GM19372 (cell line): Measurements from ENCODE around the gene LRRC71.
"Not testable (repeated sequence)": the region's sequence is repeated elsewhere in the genome, so short reads cannot be mapped to it uniquely, and the experiment has no call there.

Experiments
- ATAC-seq: cut with Tn5 transposase; IDR thresholded peaks from one replicate; pipeline ENCODE4 v1.9.1; 2021; ENCODE audit warnings: mild to moderate bottlenecking, low read depth, moderate library complexity; ENCODE audit not compliant: unreplicated experiment

LRRC71 gene

DNA sequence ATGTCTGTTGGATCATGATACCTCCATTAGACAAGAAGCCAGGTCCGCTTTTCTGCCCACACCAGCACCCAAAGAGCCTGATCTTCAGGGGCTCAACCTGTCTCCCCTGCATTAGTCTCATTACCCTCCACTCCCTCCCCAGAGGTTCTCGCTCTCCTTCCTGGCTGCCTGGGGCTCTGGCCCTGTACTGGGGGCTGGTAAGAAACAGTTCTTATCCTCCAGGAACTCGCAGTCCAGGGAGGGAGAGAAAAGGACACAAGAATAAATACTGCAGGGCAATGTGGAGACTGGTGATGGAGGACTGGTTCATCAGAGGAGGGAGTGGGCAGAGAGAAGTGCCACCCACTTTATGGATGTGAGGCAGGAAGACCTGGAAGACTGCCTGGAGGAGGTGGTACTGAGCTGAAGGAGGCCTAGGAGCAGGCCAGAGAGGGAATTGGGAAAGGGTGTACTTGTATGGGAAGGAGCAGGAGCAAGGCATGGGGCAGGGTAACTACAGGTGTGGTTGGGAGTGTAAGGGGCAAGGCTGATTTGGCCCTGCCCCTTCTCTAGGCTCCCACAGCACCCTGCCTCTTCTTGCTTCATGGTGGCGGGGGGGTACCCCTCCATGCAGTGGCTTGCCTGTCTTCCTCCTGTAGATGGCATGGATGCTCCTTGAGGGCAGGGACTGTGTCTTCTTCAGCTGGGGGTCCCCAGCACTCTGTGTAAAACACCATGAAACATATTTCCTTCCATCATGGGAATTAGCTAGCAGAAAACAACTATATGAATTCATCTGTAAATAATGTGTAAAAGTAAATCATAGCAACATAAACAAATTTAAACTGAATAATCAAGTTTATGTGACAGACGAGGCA, 5.0 kb downstream of the LRRC71 start:
- ATAC-seq, result no peak

DNA sequence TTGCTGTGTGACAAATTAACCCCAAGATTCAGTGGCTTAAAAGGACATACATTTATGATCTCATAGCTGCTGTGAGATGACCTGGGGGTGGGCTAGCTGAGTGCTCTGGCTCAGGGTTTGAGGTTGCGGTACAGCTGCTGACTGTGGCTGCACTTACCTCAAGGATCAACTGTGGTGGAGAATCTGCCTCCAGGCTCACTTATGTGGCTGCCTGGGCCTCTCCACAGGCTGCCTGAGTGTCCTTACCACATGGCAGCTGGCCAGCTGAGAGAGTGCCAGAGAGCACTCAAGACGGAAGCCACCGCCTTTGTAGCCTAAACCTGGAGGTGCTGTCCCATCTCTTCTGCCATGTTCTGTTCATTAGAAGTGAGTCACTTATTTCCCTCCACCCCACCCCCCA, 5.7 kb downstream of the LRRC71 start:
- ATAC-seq, result no peak

DNA sequence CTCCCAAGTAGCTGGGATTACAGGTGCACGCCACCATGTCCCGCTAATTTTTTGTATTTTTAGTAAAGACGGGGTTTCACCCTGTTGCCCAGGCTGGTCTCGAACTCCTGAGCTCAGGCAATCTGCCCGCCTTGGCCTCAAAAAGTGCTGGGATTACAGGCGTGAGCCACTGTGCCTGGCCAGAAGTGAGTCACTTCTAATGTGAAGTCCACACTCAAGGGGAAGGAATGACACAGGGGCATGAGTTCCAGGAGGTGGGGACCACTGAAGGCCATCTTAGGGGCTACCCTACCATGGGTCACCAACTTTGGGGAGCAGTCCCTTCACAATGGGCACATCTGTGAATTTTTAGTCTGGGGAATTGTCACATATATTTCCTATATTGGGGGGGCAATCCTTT, 6.3 kb downstream of the LRRC71 start:
- not testable (repeated sequence) for ATAC-seq

DNA sequence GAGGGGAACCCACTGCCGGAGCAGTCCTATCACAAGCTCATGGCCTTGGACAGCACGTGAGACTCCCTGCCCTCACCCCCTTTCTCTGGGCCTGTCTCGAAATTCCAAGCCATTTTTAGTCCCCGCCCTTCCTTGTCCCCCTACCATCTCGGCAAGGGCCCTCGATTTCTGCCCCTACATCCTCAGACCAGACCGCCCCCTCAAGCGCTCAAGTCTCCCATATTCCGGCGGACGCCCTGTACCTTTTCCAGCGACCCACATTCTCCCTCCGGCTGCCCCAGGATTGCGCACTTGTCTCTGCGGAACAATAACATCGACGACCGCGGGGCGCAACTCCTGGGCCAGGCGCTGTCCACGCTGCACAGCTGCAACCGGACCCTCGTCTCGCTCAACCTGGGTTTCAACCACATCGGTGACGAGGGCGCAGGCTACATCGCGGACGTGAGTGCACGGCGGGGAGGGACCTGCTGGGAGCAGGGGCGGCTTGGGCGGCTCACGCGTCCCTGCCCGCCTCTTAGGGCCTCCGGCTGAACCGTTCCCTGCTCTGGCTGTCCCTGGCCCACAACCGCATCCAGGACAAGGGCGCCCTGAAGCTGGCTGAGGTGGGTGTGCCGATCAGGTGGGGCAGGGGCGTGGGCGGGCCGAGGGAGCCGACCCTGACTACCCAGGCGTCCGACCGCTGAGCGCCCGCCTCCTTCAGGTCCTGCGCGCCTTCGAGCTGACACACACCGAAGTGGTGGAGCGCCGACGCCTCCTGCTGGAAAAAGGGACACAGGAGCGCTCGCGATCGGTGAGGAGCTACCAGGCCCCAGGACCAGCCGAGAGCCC, 7.0 kb downstream of the LRRC71 start:
- no peak for ATAC-seq

DNA sequence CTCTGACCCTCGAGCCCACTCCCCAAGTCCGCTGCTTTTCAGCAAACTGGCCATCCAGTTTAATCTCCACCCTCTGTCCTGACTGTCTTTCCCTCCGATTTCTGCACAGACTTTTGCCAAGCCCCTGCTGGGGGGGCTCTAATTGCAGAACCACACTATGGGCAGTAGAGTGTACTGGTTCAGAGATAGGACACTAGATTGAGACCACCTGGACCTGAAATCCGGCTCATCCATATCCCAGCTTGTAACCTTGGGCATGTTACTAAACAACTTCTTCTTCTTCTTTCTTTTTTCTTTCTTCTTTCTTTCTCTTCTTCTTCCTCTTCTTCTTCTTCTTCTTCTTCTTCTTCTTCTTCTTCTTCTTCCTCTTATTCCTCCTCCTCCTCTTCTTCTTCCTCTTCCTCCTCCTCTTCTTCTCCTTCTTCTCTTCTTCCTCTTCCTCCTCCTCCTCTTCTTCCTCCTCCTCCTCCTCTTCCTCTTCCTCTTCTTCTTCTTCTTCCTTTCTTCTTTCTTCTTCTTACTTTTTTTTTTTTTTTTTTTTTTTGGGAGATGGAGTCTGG, 7.7 kb downstream of the LRRC71 start:
- ATAC-seq, result no peak

DNA sequence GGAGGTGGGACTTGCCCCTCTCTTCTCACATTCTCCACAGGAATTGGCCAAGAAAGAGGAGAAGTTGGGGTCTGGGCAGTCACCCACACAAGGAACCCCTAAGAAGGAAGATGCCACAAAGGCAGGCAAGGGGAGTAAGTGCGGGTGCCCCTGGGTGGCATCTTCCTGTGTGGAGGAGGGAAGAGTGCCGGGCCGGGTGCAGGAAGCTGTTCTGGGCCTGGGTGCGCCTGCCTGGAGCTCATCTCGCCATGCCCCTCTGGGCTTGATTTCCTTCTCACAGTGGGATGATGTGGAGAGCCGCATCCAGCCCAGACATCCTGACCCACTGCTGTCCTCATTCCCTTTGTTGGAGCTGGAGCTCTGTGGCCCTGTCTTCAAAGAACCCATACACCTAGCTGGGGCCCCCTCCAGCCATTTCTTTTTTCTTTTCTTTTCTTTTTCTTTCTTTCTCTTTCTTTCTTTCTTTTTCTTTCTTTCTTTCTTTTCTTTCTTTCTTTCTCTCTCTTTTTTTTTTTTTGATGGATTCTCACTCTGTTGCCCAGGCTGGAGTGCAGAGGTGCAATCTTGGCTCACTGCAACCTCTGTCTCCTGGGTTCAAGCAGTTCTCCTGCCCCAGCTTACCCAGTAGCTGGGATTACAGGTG, 9.3 kb downstream of the LRRC71 start:
- ATAC-seq, result no peak

DNA sequence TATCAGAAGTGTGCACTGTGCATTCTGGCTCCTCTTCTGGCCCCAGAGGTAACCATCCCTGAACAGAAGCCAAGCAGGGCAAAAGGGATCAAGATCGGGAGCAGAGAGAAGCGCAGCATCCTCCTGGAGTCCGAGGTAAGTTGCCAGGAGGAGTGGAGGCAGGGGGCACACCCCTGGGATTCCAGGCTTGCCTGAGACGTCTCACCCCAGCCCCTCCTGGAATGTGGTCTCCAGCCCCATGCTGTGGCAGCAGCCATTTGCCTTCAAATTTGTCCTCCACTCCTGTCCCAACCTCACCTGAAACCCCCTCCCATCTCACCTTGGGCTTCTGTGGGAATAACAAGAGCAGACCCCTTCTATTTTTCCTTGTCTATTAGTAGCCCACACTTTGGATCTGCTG, 10.1 kb downstream of the LRRC71 start:
- ATAC-seq, result no peak

DNA sequence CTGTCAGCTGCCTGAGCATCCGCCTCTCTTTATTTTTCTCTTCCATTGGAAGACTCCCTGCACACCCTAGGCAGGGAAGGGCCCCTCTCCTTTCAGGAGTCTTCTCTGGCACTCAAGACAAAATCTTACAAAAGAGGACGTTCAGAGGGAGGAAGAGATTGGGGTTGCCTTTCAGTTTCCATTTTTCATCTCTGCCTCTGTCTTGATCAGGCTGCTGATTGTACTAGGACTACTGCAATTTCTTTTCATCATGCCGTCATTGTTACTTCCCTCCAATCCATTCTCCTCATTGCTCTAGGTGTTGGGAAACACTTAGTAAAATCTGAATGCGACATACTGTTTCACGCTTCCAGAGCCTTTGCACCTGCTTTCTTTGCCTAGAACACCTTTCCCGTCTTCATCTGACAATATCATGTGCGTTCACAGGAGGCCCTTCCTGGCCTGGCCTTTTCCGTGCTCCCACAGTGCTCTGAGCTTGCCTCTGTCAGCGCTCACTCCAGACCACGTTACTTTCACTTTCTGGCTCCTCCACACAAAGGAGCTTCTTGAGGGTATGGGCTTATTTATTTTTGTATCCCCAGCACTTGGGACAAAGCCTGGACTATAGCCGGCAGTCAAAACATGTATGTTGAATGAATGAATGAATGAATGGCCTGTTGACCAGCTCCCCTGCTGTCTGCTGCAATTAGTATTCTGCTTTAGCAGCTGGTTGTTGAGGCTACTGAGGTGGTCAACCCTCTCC, 10.9 kb downstream of the LRRC71 start:
- no peak for ATAC-seq

DNA sequence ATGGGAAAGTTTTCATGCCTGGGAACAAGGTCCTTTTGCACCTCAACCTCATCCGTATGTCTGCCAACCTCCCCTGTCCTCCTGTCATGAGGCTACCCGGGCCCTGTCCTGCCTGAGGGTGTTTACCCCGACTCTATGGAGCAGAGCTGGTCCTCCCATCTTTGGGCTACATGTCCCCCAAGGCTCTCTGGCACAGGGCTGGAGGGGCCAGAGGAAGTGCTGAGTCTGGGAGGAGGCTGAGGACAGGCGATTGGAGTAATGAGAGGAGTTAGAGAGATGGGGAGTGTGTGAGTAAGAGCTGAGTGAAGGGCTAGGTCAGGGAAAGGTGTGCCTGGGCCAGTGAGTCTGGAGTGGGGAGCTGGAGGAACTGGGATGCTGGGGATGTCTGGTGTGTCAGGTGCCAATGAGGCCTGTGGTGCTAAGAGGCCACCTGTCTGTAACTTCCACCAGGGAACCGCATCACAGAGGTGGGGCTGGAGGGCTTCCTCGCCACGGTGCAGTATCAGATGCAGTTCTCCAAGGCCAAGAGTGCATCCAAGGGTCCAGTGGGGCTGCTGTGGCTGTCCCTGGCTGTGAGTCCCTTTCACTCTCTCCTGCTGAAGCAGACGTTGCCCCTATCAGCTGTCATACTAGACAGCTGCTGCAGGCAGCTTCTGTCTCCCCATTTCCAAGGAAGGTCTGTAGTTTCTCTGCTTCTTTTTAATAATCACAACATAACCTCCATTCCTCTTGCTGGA, 11.7 kb downstream of the LRRC71 start:
- ATAC-seq, result no peak

DNA sequence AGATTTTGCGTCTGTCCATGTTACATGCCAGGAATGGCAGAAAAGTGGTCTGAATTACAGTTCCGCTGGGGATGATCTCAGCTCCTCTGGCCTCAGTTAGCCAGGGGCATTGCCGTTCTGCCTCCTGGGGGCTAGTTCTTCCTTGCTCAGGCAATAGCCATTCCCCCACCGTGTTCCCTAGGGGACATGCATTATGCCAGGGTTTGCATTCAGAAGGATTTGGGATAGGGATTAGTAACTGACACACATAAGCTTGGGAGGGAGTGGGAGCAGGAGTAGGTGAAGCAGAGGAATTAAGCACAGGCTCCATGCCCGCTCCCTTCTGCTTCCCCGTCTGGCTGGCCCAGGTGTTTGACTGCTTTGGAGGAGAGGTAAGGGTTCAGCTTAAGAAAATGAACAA, 12.7 kb downstream of the LRRC71 start:
- no peak for ATAC-seq

DNA sequence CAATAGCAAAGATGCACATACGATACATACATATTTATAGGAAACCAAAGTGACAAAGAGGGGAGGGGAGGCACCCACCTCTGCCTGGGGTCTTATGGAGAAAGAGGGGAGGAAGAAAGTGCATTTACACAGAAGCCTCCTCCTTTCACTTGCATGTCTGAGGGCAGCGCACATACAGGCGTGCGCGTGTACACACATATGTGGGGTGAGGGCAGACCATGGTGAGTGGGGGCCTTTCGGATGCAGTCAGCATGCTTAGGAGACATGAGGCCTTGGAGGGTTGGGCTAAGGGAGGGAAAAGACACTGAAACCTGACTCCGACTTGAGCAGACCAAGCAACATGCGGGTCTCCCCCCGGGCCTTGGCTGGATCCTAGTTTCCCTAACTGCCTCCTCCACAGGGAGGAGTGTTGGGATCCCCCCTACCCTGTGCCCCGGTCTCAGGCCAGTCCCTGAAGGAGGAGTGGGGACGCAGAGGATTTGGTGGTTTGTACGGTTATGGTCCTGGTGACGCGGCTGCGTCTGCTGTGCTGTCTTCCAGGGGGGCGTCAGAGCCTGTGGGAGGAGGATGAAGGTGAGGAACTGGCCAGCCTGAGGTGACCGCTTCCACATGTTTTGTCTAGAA, 15.2 kb downstream of the LRRC71 start:
- no peak for ATAC-seq

DNA sequence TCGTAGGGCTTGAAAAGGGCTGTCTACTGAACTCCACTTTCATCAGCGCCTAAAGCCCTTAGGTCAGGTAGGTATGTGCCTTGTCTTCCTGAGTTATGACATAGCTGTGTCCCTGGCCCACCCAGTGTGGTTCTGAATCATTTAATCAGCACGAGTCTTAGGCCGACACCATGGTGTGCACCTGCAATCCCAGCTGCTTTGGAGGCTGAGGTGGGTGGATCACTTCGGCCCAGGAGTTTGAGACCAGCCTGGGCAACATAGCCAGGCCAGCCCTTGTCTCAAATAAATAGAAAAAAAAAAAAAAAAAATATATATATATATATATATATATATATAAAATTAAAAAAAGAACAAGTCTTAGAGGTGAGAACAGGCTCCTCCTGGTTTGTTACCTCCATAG, 15.8 kb downstream of the LRRC71 start:
- no peak for ATAC-seq

DNA sequence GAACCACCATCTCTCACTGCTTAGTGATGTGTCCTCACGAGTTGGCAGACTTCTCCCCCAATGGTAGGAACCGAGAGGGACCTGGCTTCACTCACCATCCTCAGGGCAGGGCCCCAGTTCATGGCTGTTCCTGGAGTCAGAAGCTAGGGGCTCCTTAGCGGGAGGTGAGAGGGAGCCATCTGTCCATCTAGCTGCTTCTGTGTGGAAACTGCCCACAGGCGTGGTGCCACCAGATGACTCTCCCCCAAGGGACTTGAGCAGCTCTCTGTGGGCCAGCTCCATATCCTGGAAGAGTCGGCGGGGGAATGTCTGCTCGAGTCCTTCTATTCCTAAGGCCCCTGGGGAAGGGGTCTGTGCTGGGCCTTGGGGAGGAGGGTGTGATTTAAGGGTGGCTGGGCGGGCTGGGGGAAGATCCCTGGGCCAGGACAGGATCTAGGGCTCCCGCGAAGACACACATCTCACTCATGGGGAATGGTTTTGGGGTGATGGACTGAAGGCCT, 16.3 kb downstream of the LRRC71 start:
- ATAC-seq, result no peak

DNA sequence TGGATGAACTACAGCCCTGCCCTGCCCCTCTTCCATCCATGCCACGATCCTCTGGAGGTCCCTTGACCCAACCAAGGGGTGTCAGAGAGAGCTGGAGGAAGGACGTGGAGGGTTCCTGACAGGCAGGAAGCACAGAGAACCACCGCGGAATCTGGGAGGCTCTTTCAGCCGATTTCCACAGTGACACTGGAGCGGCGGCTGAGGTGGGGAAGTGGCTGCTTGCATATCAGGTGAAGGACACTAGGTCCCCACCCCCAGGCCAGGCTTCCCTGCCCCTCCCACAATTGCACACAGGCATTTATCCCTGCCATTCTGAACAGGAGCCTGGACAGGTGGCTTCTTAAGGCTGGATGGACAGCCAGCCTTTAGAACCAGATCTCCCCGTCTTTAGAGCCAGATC, 17.5 kb downstream of the LRRC71 start:
- ATAC-seq, result no peak

DNA sequence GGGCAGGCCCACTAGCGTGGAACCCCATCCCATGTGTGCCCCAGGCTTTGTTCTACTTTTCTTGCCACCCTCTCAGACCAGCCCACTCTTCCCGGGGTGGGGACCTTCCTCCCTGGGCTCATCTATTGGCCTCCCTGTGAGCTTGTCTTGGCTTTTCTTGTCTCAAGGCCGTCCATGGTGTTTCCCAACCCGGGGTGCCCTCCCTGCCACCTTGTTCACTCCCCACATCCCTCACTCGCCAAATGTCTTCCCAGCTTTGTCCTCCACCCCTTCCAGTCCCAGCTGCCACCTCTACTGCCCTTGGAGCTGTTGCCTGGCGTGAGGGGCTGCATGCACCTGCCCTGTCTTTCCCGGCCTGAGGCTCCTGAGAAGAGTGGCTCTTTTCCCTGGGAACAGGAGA, 18.4 kb downstream of the LRRC71 start:
- ATAC-seq, result no peak

DNA sequence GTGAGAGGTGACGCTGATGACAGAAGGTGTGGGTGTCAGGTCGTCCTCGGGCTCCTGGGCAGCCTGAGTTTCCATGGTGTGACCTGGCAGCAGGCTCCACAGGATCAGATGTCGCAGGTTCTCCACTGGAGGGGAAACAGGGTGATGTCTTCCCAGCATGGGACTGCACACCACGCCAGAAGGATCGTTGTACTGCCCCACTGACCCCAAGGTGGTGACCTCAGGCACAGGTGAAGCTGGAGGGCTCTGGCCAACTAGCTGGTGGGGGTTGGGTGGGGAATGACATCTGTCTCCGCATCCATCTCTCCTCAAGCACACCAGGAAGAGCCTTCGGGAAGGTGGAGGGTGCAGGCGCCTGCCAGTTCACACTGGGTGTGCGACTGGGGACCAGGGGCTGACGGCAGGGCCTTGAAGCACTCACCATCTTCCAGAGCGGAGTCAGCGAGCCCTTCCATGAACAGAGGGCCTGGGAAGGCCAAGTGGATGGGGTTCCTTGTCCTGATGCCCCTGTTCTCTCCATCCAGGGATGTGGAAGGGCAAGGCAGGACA, 19.4 kb downstream of the LRRC71 start:
- no peak for ATAC-seq

DNA sequence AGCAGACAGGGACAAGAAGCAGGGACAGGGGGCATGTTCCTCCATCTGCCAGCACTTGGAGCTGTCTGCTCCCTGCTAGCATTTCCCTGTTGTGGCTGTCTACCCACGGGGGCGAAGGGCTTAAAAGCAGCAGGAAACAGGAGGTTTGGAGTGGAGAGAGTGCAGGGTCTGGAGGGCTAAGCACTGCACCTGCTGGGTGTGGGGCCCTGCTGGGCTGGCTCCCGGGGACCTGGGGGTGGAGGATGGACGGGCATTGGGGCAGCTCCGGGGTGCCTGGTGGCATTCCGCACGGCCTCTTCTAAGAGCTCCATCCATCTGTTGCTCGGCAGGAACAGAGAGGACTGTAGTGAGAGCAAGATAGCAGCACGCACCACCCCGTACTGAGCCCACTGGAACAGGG, 21.2 kb downstream of the LRRC71 start:
- no peak for ATAC-seq

DNA sequence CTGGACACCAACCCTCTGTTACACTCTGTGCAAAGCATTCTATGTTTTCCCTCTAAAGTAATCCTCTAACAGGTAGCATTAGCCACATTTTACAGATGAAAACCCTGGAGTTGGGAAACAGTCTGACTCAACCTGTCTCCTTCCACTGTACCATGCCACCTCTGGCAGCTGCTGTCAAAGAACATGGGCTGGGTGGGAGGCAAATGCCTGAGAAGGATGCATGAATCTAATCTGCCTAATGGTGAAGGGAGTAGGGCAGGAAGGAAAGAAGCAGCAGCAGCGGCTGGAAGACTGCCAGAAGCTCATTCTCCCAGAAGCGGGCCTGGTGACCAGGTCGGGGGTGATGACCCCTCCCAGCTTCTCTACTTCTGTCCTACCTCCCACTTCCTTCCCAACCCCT, 21.7 kb downstream of the LRRC71 start:
- no peak for ATAC-seq

DNA sequence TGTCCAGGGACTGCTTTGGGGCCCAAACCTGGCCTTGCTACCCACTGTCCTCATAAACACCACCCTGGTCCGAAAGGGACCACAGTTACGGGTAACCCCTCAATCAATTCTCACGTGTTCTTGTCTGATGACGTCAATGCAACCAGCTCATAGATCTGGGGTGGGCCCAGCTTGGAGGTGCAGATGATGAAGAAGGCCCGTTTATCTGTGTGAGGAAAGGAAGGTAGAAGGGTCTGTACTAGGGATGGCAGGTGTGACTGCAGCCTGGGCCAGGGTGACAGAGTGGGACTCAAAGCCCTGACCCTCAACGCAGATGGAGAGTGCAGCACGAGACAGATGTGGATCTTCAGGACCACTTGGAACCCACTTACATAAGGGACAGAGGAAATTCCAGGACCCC, 22.1 kb downstream of the LRRC71 start:
- no peak for ATAC-seq
